ENCODE measurements around the gene WDR91. TPM values are rescaled to one million over a fixed set of nuclear protein-coding genes. Genes with fewer than 3 reads are reported as not detected.

The WDR91 gene
- polyA plus RNA-seq, 2 of the 4 experiments (the other 2 are of a cell fraction), result 5.1 to 5.3 TPM

DNA sequence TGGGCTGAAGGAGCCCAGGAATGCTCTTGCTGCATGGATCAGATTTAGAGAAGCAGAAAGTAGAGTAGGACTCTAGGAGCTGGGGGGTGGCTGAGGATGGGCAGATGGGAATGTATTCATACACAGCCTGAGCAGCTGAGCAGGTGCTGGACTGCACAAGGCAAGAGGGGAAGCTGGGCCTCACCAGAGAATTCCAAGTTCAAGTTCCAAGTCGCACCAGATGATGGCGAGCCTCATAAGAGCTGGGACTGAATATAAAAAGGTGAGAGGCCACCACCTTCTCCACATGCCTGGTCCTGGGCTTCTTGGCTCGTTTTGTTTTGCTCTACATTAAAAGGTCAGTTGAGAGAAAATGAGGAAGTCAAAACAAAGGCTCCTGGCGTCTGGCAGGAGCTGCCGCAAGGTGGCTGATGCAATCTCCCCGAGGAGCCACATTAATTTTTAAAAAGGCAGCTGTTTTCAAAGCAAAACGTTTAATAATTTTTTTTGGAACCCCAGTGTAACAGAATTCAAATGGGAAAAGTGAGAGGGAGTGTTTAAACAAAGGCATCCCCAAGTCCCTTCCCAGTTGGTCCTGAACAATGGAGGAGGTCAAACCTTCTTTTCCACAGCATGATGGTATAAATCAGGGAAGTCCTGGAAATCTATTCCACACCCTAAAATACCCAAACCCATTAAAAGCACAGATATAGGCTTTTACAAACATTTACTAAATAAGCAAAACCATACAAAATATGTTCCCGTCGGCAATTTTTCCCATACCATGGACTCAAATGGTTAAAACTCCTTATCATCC is 50.3 kb downstream of the WDR91 start:
- Histone ChIP-seq H3K4me2 (peak overlapping the region; percentile 53), H3K4me3 (no peak overlapping the region), H3K9me3 (peaks cover 36% of the 10 kb centered on the region), H3K4me1 (peaks cover 17% of the 10 kb centered on the region), H3K27ac (peak overlapping the region; percentile 73 to 75)
- FAIRE-seq (no peak), ATAC-seq (0 out of 6 replicates have a peak, but pooled peaks of 1 of the 2 experiments have one; percentile 11), DNase-seq (ENCODE audit: low read depth in 1 of 2, low spot score in 1 of 2) (no peak)
- TF ChIP-seq, protein P1, sequence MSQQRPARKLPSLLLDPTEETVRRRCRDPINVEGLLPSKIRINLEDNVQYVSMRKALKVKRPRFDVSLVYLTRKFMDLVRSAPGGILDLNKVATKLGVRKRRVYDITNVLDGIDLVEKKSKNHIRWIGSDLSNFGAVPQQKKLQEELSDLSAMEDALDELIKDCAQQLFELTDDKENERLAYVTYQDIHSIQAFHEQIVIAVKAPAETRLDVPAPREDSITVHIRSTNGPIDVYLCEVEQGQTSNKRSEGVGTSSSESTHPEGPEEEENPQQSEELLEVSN (IDR thresholded peaks at IDR 0.05; ENCODE audit: borderline replicate concordance, low read depth), result no peak
- TF ChIP-seq ZSCAN20 (CRISPR knock-in tag; IDR thresholded peaks at IDR 0.05), result no peak
- TF ChIP-seq MYC (IDR thresholded peaks at IDR 0.05; ENCODE audit: borderline replicate concordance, low read length), result no peak
- no peak for TF ChIP-seq NR3C1 (IDR thresholded peaks at IDR 0.05)
- TF ChIP-seq CTCF (IDR thresholded peaks at IDR 0.05), result no peak
- peak; percentile 40 for TF ChIP-seq MAFK (IDR thresholded peaks at IDR 0.05; ENCODE audit: partially characterized antibody)
- no peak for TF ChIP-seq NFE2L2 (conservative IDR thresholded peaks at IDR 0.05; ENCODE audit: low read length)
- no peak for TF ChIP-seq FOSB (CRISPR knock-in tag; IDR thresholded peaks at IDR 0.05)
- no peak for TF ChIP-seq JUNB (IDR thresholded peaks at IDR 0.05)
- no peak for TF ChIP-seq USF2 (IDR thresholded peaks at IDR 0.05)
- TF ChIP-seq, protein P2, sequence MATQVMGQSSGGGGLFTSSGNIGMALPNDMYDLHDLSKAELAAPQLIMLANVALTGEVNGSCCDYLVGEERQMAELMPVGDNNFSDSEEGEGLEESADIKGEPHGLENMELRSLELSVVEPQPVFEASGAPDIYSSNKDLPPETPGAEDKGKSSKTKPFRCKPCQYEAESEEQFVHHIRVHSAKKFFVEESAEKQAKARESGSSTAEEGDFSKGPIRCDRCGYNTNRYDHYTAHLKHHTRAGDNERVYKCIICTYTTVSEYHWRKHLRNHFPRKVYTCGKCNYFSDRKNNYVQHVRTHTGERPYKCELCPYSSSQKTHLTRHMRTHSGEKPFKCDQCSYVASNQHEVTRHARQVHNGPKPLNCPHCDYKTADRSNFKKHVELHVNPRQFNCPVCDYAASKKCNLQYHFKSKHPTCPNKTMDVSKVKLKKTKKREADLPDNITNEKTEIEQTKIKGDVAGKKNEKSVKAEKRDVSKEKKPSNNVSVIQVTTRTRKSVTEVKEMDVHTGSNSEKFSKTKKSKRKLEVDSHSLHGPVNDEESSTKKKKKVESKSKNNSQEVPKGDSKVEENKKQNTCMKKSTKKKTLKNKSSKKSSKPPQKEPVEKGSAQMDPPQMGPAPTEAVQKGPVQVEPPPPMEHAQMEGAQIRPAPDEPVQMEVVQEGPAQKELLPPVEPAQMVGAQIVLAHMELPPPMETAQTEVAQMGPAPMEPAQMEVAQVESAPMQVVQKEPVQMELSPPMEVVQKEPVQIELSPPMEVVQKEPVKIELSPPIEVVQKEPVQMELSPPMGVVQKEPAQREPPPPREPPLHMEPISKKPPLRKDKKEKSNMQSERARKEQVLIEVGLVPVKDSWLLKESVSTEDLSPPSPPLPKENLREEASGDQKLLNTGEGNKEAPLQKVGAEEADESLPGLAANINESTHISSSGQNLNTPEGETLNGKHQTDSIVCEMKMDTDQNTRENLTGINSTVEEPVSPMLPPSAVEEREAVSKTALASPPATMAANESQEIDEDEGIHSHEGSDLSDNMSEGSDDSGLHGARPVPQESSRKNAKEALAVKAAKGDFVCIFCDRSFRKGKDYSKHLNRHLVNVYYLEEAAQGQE (IDR thresholded peaks at IDR 0.05), result 0 out of 2 replicates have a peak, but pooled peaks have one; percentile 1
- no peak for TF ChIP-seq HMGXB4 (CRISPR knock-in tag; IDR thresholded peaks at IDR 0.05; ENCODE audit: borderline replicate concordance)
- no peak for TF ChIP-seq POLR2AphosphoS2 (conservative IDR thresholded peaks at IDR 0.05; ENCODE audit: low read length)
- ChIA-PET CTCF (interaction anchor here (0.6 to 4.5 kb wide), 4 partner anchors 8 to 411 kb away, joined by 4 to 31 read pairs (median 4); partner anchors contain the start of gene CYREN), POLR2A (interaction anchor here (1.4 kb wide), 1 partner anchor 10 kb away, joined by 4 read pairs; the partner anchor contains the start of gene CYREN)
- WGBS (ENCODE audit: missing lambda C conversion rate), result 77% methylated on average over 9 of the region's 9 CpGs
